CD4-positive, alpha-beta T cell treated with Interleukin-4 for 4 hours (primary cell): ENCODE measurements around the gene OTUB2.
A peak's percentile ranks its signal among the peaks of the same experiment; 100 is the strongest.

Source experiments
- DNase-seq: peaks from one replicate; pipeline ENCODE4 v3.0.0-alpha.2; 2020

OTUB2 gene

GRCh38 chr14:93997916-93998870 is 27.9 kb upstream of the OTUB2 start:
- DNase-seq: no peak

GRCh38 chr14:93998871-93999403 is 27.2 kb upstream of the OTUB2 start:
- DNase-seq: no peak

GRCh38 chr14:93999573-93999972 is 26.6 kb upstream of the OTUB2 start:
- DNase-seq: no peak

GRCh38 chr14:94000267-94000666 is 25.9 kb upstream of the OTUB2 start:
- no peak for DNase-seq

GRCh38 chr14:94001016-94001415 is 25.1 kb upstream of the OTUB2 start:
- DNase-seq: no peak

GRCh38 chr14:94001501-94002396 is 24.4 kb upstream of the OTUB2 start:
- DNase-seq: peak; percentile 65

GRCh38 chr14:94003397-94003796 is 22.7 kb upstream of the OTUB2 start:
- DNase-seq: no peak

GRCh38 chr14:94004015-94004414 is 22.1 kb upstream of the OTUB2 start:
- no peak for DNase-seq

- peak; percentile 22 for DNase-seq
Measured at GRCh38 chr14:94005324-94006073, 20.6 kb upstream of the OTUB2 start.

GRCh38 chr14:94008234-94008633 is 17.9 kb upstream of the OTUB2 start:
- DNase-seq: peak; percentile 24

GRCh38 chr14:94009767-94010166 is 16.4 kb upstream of the OTUB2 start:
- peak; percentile 13 for DNase-seq

- DNase-seq: no peak
Measured at GRCh38 chr14:94010625-94011024, 15.5 kb upstream of the OTUB2 start.

GRCh38 chr14:94011795-94012194 is 14.3 kb upstream of the OTUB2 start:
- DNase-seq: peak; percentile 58

- DNase-seq: no peak
Measured at GRCh38 chr14:94014382-94014781, 11.8 kb upstream of the OTUB2 start.

GRCh38 chr14:94015223-94015622 is 10.9 kb upstream of the OTUB2 start:
- no peak for DNase-seq

- no peak for DNase-seq
Measured at GRCh38 chr14:94016446-94016976, 9.6 kb upstream of the OTUB2 start.

GRCh38 chr14:94018308-94018707 is 7.8 kb upstream of the OTUB2 start:
- DNase-seq: no peak

GRCh38 chr14:94019329-94019728 is 6.8 kb upstream of the OTUB2 start:
- DNase-seq: no peak

- DNase-seq: no peak
Measured at GRCh38 chr14:94020267-94020666, 5.9 kb upstream of the OTUB2 start.

GRCh38 chr14:94021001-94021400 is 5.1 kb upstream of the OTUB2 start:
- DNase-seq: no peak

- DNase-seq: no peak
Measured at GRCh38 chr14:94021416-94022157, 4.6 kb upstream of the OTUB2 start.
